ENCODE results near the gene CD1E.

DNA sequence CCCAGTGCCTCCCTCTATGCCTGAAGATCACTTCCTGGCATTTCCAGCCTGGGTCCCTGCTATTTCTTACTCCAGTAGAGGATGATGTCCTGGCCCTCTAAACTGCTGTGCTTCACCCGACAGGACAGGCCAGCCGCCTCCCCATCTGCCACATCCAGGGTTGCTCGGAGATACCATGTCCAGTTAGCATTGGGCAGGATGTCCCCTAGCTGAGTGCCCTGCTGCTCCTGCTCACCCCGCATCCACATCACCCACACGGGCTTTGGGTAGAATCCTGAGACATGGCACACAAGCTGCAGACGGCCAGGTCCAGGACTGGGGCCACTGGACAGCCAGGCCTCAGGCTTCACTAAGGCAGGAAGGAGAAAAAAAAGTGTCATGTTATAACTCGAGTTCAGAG lies 24.4 kb upstream of the CD1E start:
- TF ChIP-seq, protein P1, sequence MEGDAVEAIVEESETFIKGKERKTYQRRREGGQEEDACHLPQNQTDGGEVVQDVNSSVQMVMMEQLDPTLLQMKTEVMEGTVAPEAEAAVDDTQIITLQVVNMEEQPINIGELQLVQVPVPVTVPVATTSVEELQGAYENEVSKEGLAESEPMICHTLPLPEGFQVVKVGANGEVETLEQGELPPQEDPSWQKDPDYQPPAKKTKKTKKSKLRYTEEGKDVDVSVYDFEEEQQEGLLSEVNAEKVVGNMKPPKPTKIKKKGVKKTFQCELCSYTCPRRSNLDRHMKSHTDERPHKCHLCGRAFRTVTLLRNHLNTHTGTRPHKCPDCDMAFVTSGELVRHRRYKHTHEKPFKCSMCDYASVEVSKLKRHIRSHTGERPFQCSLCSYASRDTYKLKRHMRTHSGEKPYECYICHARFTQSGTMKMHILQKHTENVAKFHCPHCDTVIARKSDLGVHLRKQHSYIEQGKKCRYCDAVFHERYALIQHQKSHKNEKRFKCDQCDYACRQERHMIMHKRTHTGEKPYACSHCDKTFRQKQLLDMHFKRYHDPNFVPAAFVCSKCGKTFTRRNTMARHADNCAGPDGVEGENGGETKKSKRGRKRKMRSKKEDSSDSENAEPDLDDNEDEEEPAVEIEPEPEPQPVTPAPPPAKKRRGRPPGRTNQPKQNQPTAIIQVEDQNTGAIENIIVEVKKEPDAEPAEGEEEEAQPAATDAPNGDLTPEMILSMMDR (IDR thresholded peaks at IDR 0.05): no peak
- no peak for TF ChIP-seq POLR2A (IDR thresholded peaks at IDR 0.05)
